SKM-1 treated with dmso at 0.1 percent for 144 hours (cell line): Measurements from ENCODE around the gene ZBTB46.
A peak's percentile ranks its signal among the peaks of the same experiment; 100 is the strongest.
"Not testable (repeated sequence)": the region's sequence is repeated elsewhere in the genome, so short reads cannot be mapped to it uniquely, and the experiment has no call there.

ENCODE experiments used
- DNase-seq: peaks from one replicate; lab custom pipeline; 2025; ENCODE audit not compliant: unreplicated experiment; lab: John Stamatoyannopoulos, UW

The ZBTB46 gene

GRCh38 chr20:63830841-63831588 is at the start of gene ZBTB46:
Gene ZBTB46 (minus strand): TSS chr20:63831264. CDS start chr20:63790757, 40,507 bp downstream.
- DNase-seq, result no peak

- no peak for DNase-seq
These were observed 48.0 kb upstream of the ZBTB46 start for GRCh38 chr20:63878899-63879663.

- no peak for DNase-seq
These were observed 46.8 kb upstream of the ZBTB46 start for GRCh38 chr20:63877755-63878470.

- no peak for DNase-seq
These were observed 45.5 kb upstream of the ZBTB46 start for GRCh38 chr20:63876489-63877036.

- DNase-seq, result not testable (repeated sequence)
These were observed 43.2 kb upstream of the ZBTB46 start for GRCh38 chr20:63874241-63874640.

- DNase-seq, result peak; percentile 59
These were observed 42.5 kb upstream of the ZBTB46 start for GRCh38 chr20:63873477-63873971.

- DNase-seq, result no peak
These were observed 37.2 kb upstream of the ZBTB46 start for GRCh38 chr20:63868264-63868663.

GRCh38 chr20:63867042-63867441 is 36.0 kb upstream of the ZBTB46 start:
- DNase-seq, result not testable (repeated sequence)

- DNase-seq, result peak; percentile 98
These were observed 34.0 kb upstream of the ZBTB46 start, which contains the start of gene TPD52L2 for GRCh38 chr20:63864978-63865640. Gene TPD52L2 (plus strand): TSS chr20:63865270. CDS start chr20:63865366, 96 bp downstream.

- DNase-seq, result no peak
These were observed 33.5 kb upstream of the ZBTB46 start for GRCh38 chr20:63864545-63864977.

GRCh38 chr20:63863798-63864544 is 32.9 kb upstream of the ZBTB46 start:
- DNase-seq, result peak; percentile 99

- no peak for DNase-seq
These were observed 32.1 kb upstream of the ZBTB46 start for GRCh38 chr20:63863021-63863797.

- DNase-seq, result no peak
These were observed 31.2 kb upstream of the ZBTB46 start for GRCh38 chr20:63861981-63862901.

GRCh38 chr20:63861365-63861934 is 30.4 kb upstream of the ZBTB46 start, which contains the start of gene ABHD16B:
Gene ABHD16B (plus strand): TSS chr20:63861498. CDS start chr20:63861541, 43 bp downstream.
- DNase-seq, result no peak

GRCh38 chr20:63860325-63861051 is 29.4 kb upstream of the ZBTB46 start:
- peak; percentile 87 for DNase-seq

- DNase-seq, result no peak
These were observed 28.2 kb upstream of the ZBTB46 start for GRCh38 chr20:63859166-63859699.
